CD14-positive monocyte (primary cell): ENCODE data around the gene ADAMTS17. TPM values are rescaled to one million over a fixed set of nuclear protein-coding genes. Genes with fewer than 3 reads are reported as not detected.

ENCODE experiments used
- DNase-seq, 3 donors: peaks; one replicate each; pipeline ENCODE4 v3.0.0-alpha.2; 2011 to 2022
- H2AFZ ChIP-seq: 2 replicates; pipeline ENCODE4 v1.6.0; 2012; ENCODE audit warnings: mild to moderate bottlenecking, low read depth, low read length, inconsistent platforms; ENCODE audit not compliant: insufficient read depth, poor library complexity, severe bottlenecking
- H3K27ac ChIP-seq, 2 donors: 1 replicate in 1 of 2; 2 replicates in 1 of 2; pipeline ENCODE4 v1.5.1; 2012 to 2013; ENCODE audit warnings: low read length in 2 of 2, control low read depth in 1 of 2, inconsistent platforms in 1 of 2, low read depth in 1 of 2, mild to moderate bottlenecking in 1 of 2
- H3K27me3 ChIP-seq, 2 donors: one replicate each; pipeline versions ENCODE4 v1.6.0 to v1.6.1; 2011 to 2013; ENCODE audit warnings: low read length in 2 of 2; ENCODE audit not compliant: control insufficient read depth in 2 of 2, insufficient read depth in 2 of 2
- H3K36me3 ChIP-seq, 2 donors: replicated peaks in 1 of 2; 1 replicate in 1 of 2; 2 replicates in 1 of 2; pipeline versions ENCODE4 v1.5.1 to v1.6.1; 2012 to 2013; ENCODE audit warnings: low read length in 2 of 2, control low read depth in 1 of 2, inconsistent platforms in 1 of 2, mild to moderate bottlenecking in 1 of 2; ENCODE audit not compliant: insufficient read depth in 2 of 2, control insufficient read depth in 1 of 2
- H3K4me1 ChIP-seq, 2 donors: 1 replicate in 1 of 2; 2 replicates in 1 of 2; pipeline versions ENCODE4 v1.5.1 to v1.6.1; 2012 to 2013; ENCODE audit warnings: low read length in 2 of 2, control low read depth in 1 of 2, inconsistent platforms in 1 of 2, mild to moderate bottlenecking in 1 of 2, moderate library complexity in 1 of 2; ENCODE audit not compliant: insufficient read depth in 2 of 2, control insufficient read depth in 1 of 2
- H3K4me2 ChIP-seq: replicated peaks from 2 replicates; pipeline ENCODE3; 2012; ENCODE audit warnings: low read length, moderate library complexity, mild to moderate bottlenecking; ENCODE audit not compliant: poor library complexity, severe bottlenecking; ENCODE audit errors: extremely low read depth
- H3K4me3 ChIP-seq, 3 experiments: fragments of 200-600 bp in 1 of 3; sonication (generic) in 1 of 3; replicated peaks in 1 of 3; 1 replicate in 2 of 3; 2 replicates in 1 of 3; pipeline ENCODE4 v1.5.1; 2011 to 2013; ENCODE audit warnings: low read length in 3 of 3, mild to moderate bottlenecking in 3 of 3, control low read depth in 2 of 3, low read depth in 2 of 3, inconsistent platforms in 1 of 3, moderate library complexity in 1 of 3
- H3K79me2 ChIP-seq: 2 replicates; pipeline ENCODE4 v1.6.0; 2012; ENCODE audit warnings: mild to moderate bottlenecking, control low read depth, inconsistent platforms, low read length, moderate library complexity; ENCODE audit not compliant: insufficient read depth
- H3K9ac ChIP-seq: 2 replicates; pipeline ENCODE4 v1.6.0; 2017; ENCODE audit warnings: low read length, mild to moderate bottlenecking; ENCODE audit not compliant: insufficient read depth, poor library complexity, severe bottlenecking
- H3K9me3 ChIP-seq, 2 donors: replicated peaks in 1 of 2; 1 replicate in 1 of 2; 2 replicates in 1 of 2; pipeline versions ENCODE4 v1.5.1 to v1.6.1; 2012 to 2013; ENCODE audit warnings: low read length in 2 of 2, control low read depth in 1 of 2; ENCODE audit not compliant: control insufficient read depth in 1 of 2, insufficient read depth in 1 of 2
- H4K20me1 ChIP-seq: 2 replicates; pipeline ENCODE4 v1.6.0; 2012; ENCODE audit warnings: mild to moderate bottlenecking, low read length, control low read depth, moderate library complexity; ENCODE audit not compliant: insufficient read depth
- H3K27ac Mint-ChIP-seq, 7 donors: one replicate each; pipeline ENCODE4 v1.8.0; 2020; ENCODE audit warnings: mild to moderate bottlenecking in 7 of 7, mixed read lengths in 7 of 7, moderate library complexity in 6 of 7, inconsistent platforms in 2 of 7
- H3K27me3 Mint-ChIP-seq, 3 donors: one replicate each; pipeline ENCODE4 v1.8.0; 2021 to 2022; ENCODE audit warnings: low read depth in 3 of 3, mild to moderate bottlenecking in 3 of 3, mixed read lengths in 3 of 3, moderate library complexity in 3 of 3, inconsistent platforms in 1 of 3
- H3K36me3 Mint-ChIP-seq, 2 donors: one replicate each; pipeline ENCODE4 v1.8.0; 2020; ENCODE audit warnings: mixed read lengths in 2 of 2, inconsistent platforms in 1 of 2, mild to moderate bottlenecking in 1 of 2
- H3K4me1 Mint-ChIP-seq: one replicate; pipeline ENCODE4 v1.8.0; 2020; ENCODE audit warnings: mild to moderate bottlenecking, mixed read lengths
- H3K4me3 Mint-ChIP-seq, 2 donors: one replicate each; pipeline ENCODE4 v1.8.0; 2020; ENCODE audit warnings: mild to moderate bottlenecking in 2 of 2, mixed read lengths in 2 of 2, moderate library complexity in 1 of 2
- H3K9me3 Mint-ChIP-seq, 7 donors: one replicate each; pipeline ENCODE4 v1.8.0; 2020 to 2022; ENCODE audit warnings: mixed read lengths in 7 of 7, mild to moderate bottlenecking in 6 of 7, moderate library complexity in 6 of 7, inconsistent platforms in 2 of 7
- WGBS: methylation state at CpG from one replicate; pipeline ENCODE4 v1.1.5; 2013; ENCODE audit warnings: missing lambda C conversion rate; ENCODE audit not compliant: insufficient coverage; 5-methylcytosine and 5-hydroxymethylcytosine counted together
- intact Hi-C, 2 donors: fragments of 100-400 bp; cut with micrococcal nuclease; formaldehyde crosslinking; loops; one replicate each; pipeline versions ENCODE4 v1.15.0 to v1.15.1; 2023
- polyA plus RNA-seq, 3 donors: library from polyadenylated mRNA; depleted of rRNA in 1 of 3; unstranded in 2 of 3; stranded (reverse) in 1 of 3; fragments of 300-500 nt in 2 of 3; fragments of >200 nt in 1 of 3; fragmentation: Illumina TruSeq in 2 of 3; gene quantifications; 1 replicate in 2 of 3; 2 replicates in 1 of 3; pipeline ENCODE4 v1.2.3, GENCODE V29; 2012 to 2021
- TF ChIP-seq, protein P1 (sequence below): fragments of 200-600 bp; IDR thresholded peaks from one replicate; pipeline ENCODE4 v1.8.0; 2022; ENCODE audit warnings: antibody characterized with exemption, mild to moderate bottlenecking

ADAMTS17 gene
- polyA plus RNA-seq, 3 donors, result 0.03 to 0.25 TPM; not detected in 1

DNA sequence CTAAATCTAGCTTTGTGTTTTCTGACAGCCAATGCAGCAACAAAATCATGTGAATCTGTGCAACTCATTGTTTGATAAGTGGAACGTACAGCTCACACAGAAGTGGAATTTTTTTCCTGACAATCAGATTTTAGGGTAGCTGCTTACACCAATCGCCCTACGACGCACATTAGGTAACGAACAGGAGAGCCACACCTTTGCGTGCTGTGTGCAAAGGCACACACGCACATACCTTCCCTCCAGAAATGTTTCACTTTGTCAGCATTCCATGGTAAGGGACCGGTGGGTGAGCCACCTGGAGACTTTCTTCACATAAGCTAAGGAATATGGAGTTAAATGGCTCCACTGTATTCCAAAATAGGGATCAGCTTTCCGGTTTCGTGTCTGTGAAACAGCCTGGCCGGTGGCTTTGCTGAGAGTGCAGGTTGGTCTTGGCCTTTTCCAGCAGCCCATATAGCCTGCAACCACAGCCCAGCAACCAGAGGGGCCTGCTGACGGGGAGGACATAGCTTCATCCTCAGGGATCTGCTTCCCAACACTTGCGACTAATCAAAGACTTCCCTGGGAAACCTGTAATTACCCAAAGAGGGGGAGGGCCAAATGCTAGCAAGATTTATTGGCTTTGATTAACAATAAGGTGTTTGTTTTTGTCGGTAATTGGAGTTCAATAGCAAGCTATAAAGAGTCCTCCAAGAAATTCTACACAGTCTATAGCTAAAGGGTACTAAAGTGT lies 145.3 kb downstream of the ADAMTS17 start:
- TF ChIP-seq, protein P1, sequence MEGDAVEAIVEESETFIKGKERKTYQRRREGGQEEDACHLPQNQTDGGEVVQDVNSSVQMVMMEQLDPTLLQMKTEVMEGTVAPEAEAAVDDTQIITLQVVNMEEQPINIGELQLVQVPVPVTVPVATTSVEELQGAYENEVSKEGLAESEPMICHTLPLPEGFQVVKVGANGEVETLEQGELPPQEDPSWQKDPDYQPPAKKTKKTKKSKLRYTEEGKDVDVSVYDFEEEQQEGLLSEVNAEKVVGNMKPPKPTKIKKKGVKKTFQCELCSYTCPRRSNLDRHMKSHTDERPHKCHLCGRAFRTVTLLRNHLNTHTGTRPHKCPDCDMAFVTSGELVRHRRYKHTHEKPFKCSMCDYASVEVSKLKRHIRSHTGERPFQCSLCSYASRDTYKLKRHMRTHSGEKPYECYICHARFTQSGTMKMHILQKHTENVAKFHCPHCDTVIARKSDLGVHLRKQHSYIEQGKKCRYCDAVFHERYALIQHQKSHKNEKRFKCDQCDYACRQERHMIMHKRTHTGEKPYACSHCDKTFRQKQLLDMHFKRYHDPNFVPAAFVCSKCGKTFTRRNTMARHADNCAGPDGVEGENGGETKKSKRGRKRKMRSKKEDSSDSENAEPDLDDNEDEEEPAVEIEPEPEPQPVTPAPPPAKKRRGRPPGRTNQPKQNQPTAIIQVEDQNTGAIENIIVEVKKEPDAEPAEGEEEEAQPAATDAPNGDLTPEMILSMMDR, result no peak
- Histone ChIP-seq H3K27ac (no peak overlapping the region), H4K20me1 (no peaks in the 10 kb centered on the region), H3K36me3 (no peaks in the 10 kb centered on the region), H3K4me3 (no peak overlapping the region), H2AFZ (no peak overlapping the region), H3K27me3 (no peaks in the 10 kb centered on the region), H3K4me2 (no peak overlapping the region), H3K9me3 (peaks cover 9 to 20% of the 10 kb centered on the region in 2 donors), H3K79me2 (no peaks in the 10 kb centered on the region), H3K9ac (no peak overlapping the region), H3K4me1 (no peaks in the 10 kb centered on the region)
- intact Hi-C loops, result no loop called here
- Mint-ChIP-seq H3K4me1 (no peaks in the 10 kb centered on the region), H3K4me3 (no peak overlapping the region), H3K9me3 (peaks cover 6 to 18% (median 11%) of the 10 kb centered on the region in 7 donors), H3K27ac (no peak overlapping the region), H3K36me3 (no peaks in the 10 kb centered on the region), H3K27me3 (peaks cover 0 to 10% (median 2%) of the 10 kb centered on the region in 3 donors)
- WGBS, result 88% methylated on average over 7 of the region's 14 CpGs
- no peak for DNase-seq

DNA sequence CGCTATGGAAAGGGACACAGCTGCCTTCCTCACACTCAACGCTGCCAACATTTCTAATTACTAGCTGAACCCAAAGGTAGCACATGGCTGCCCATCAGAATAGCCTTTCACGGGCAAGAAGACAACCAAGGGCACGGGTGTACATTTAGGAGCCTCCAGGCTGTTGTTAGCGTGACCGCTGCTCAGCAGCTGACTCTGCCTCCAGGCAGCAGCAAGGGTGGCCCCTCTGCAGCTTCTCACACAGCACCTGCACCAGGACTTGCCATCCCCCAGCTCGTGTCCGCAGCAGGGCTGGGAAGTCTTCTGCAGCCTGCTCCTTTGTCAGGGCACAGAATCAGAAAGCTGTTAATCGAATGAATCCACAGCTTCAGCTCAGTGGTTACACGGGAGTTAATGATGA lies 146.8 kb downstream of the ADAMTS17 start:
- Mint-ChIP-seq H3K27ac (no peak overlapping the region), H3K36me3 (no peaks in the 10 kb centered on the region), H3K4me3 (no peak overlapping the region), H3K9me3 (peaks cover 2 to 16% (median 6%) of the 10 kb centered on the region in 7 donors), H3K4me1 (no peaks in the 10 kb centered on the region), H3K27me3 (peaks cover 0 to 10% (median 2%) of the 10 kb centered on the region in 3 donors)
- no peak for DNase-seq
- no peak overlapping the region for H3K4me3 ChIP-seq
- no peak overlapping the region for H3K4me2 ChIP-seq
- H3K27me3 ChIP-seq, result no peaks in the 10 kb centered on the region
- intact Hi-C loops, result no loop called here
- WGBS, result 91% methylated on average over 6 of the region's 10 CpGs
- no peaks in the 10 kb centered on the region for H3K4me1 ChIP-seq
- peaks cover 4 to 9% of the 10 kb centered on the region in 2 donors for H3K9me3 ChIP-seq
- H3K36me3 ChIP-seq, result no peaks in the 10 kb centered on the region
- H2AFZ ChIP-seq, result no peak overlapping the region
- no peak overlapping the region for H3K27ac ChIP-seq
- TF ChIP-seq, protein P1, result no peak
- no peak overlapping the region for H3K9ac ChIP-seq
- no peaks in the 10 kb centered on the region for H4K20me1 ChIP-seq
- H3K79me2 ChIP-seq, result no peaks in the 10 kb centered on the region
